Measurements from ENCODE around the gene MBTD1. TPM values are rescaled to one million over a fixed set of nuclear protein-coding genes. Genes with fewer than 3 reads are reported as not detected.

The MBTD1 gene
- total RNA-seq, 1 donor from 2014 or later, result 7.8 TPM

GRCh38 chr17:51240275-51240674 lies 19.6 kb downstream of the MBTD1 start:
- TF ChIP-seq, protein P1, sequence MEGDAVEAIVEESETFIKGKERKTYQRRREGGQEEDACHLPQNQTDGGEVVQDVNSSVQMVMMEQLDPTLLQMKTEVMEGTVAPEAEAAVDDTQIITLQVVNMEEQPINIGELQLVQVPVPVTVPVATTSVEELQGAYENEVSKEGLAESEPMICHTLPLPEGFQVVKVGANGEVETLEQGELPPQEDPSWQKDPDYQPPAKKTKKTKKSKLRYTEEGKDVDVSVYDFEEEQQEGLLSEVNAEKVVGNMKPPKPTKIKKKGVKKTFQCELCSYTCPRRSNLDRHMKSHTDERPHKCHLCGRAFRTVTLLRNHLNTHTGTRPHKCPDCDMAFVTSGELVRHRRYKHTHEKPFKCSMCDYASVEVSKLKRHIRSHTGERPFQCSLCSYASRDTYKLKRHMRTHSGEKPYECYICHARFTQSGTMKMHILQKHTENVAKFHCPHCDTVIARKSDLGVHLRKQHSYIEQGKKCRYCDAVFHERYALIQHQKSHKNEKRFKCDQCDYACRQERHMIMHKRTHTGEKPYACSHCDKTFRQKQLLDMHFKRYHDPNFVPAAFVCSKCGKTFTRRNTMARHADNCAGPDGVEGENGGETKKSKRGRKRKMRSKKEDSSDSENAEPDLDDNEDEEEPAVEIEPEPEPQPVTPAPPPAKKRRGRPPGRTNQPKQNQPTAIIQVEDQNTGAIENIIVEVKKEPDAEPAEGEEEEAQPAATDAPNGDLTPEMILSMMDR (IDR thresholded peaks at IDR 0.05; ENCODE audit: insufficient read depth, low read length, poor library complexity, severe bottlenecking), result no peak
- H3K4me3 ChIP-seq (ENCODE audit: low read depth, low read length), result no peak overlapping the region
- no peaks in the 10 kb centered on the region for H3K27me3 ChIP-seq (ENCODE audit: control insufficient read depth, insufficient read depth, low read length)
- no peaks in the 10 kb centered on the region for H3K36me3 ChIP-seq (ENCODE audit: control insufficient read depth, insufficient read depth, low read length)
- no peak for DNase-seq (ENCODE audit: low read depth)

DNA sequence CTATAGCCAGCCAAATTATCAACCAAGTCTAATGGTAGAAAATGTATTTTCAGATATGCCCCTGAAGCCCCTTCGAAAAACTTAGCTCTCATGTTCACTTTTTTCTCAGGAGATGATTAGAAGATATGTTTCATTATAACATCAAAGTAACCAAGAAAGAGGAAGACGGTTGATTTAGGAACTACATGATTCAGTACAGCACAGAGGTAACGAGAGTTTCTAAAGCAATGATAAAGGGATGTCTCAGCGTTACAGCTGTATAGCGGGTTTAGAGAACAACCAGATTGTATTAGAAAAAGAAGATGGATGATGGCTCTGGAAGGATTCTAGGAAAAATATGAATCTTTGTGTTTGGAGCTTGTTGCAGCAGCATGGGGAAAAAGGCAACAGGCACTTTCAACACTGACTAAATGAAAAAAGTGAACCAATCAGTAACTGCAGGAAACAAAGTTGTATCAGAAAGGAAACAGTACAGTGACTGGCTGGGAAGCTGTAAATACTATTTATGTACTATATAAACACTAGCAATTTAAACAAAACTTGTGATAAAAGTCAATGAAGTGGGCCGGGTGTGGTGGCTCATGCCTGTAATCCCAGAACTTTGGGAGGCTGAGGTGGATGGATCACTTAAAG lies 21.5 kb downstream of the MBTD1 start:
- DNase-seq (ENCODE audit: low read depth), result no peak
- TF ChIP-seq, protein P1 (IDR thresholded peaks at IDR 0.05; ENCODE audit: insufficient read depth, low read length, poor library complexity, severe bottlenecking), result no peak
- no peak overlapping the region for H3K4me3 ChIP-seq (ENCODE audit: low read depth, low read length)
- H3K36me3 ChIP-seq (ENCODE audit: control insufficient read depth, insufficient read depth, low read length), result no peaks in the 10 kb centered on the region
- no peaks in the 10 kb centered on the region for H3K27me3 ChIP-seq (ENCODE audit: control insufficient read depth, insufficient read depth, low read length)

GRCh38 chr17:51234162-51234561 lies 25.7 kb downstream of the MBTD1 start:
- Histone ChIP-seq H3K4me3 (ENCODE audit: low read depth, low read length) (no peak overlapping the region), H3K36me3 (ENCODE audit: control insufficient read depth, insufficient read depth, low read length) (no peaks in the 10 kb centered on the region), H3K27me3 (ENCODE audit: control insufficient read depth, insufficient read depth, low read length) (no peaks in the 10 kb centered on the region)
- TF ChIP-seq, protein P1 (IDR thresholded peaks at IDR 0.05; ENCODE audit: insufficient read depth, low read length, poor library complexity, severe bottlenecking), result no peak
- DNase-seq (ENCODE audit: low read depth), result no peak

- no peak for DNase-seq (ENCODE audit: low read depth)
- TF ChIP-seq, protein P1 (IDR thresholded peaks at IDR 0.05; ENCODE audit: insufficient read depth, low read length, poor library complexity, severe bottlenecking), result no peak
- Histone ChIP-seq H3K27me3 (ENCODE audit: control insufficient read depth, insufficient read depth, low read length) (no peaks in the 10 kb centered on the region), H3K36me3 (ENCODE audit: control insufficient read depth, insufficient read depth, low read length) (no peaks in the 10 kb centered on the region), H3K4me3 (ENCODE audit: low read depth, low read length) (no peak overlapping the region)
These were observed 27.9 kb downstream of the MBTD1 start for GRCh38 chr17:51231999-51232398.

DNA sequence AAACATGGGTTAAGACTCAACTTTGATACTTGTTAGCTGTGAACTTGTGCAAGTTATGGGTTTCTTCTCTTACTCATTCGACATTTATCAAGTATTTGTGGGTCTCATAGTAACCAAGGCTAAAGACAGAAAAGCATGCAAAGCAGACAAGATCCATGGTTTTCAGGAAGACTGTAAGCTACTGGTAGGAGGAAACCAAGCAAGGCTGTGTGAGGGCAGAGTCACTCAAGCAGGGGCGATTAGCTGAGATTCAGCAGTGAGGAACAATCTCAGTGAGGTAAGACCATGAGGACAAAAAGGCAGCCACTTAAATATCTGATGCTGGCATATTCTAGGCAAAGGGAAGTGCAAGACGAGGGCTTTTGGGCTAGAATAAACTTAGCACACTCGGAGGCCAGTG lies 29.5 kb downstream of the MBTD1 start:
- TF ChIP-seq, protein P1 (IDR thresholded peaks at IDR 0.05; ENCODE audit: insufficient read depth, low read length, poor library complexity, severe bottlenecking), result no peak
- Histone ChIP-seq H3K4me3 (ENCODE audit: low read depth, low read length) (no peak overlapping the region), H3K27me3 (ENCODE audit: control insufficient read depth, insufficient read depth, low read length) (no peaks in the 10 kb centered on the region), H3K36me3 (ENCODE audit: control insufficient read depth, insufficient read depth, low read length) (no peaks in the 10 kb centered on the region)
- no peak for DNase-seq (ENCODE audit: low read depth)

- Histone ChIP-seq H3K4me3 (ENCODE audit: low read depth, low read length) (no peak overlapping the region), H3K36me3 (ENCODE audit: control insufficient read depth, insufficient read depth, low read length) (no peaks in the 10 kb centered on the region), H3K27me3 (ENCODE audit: control insufficient read depth, insufficient read depth, low read length) (no peaks in the 10 kb centered on the region)
- TF ChIP-seq, protein P1 (IDR thresholded peaks at IDR 0.05; ENCODE audit: insufficient read depth, low read length, poor library complexity, severe bottlenecking), result no peak
- DNase-seq (ENCODE audit: low read depth), result no peak
These were observed 30.0 kb downstream of the MBTD1 start for GRCh38 chr17:51229889-51230288.
